ENCODE results near the gene COL6A6. TPM values are rescaled to one million over a fixed set of nuclear protein-coding genes. Genes with fewer than 3 reads are reported as not detected.
"Not testable (repeated sequence)": the region's sequence is repeated elsewhere in the genome, so short reads cannot be mapped to it uniquely, and the experiment has no call there.

The COL6A6 gene
- total and polyA plus RNA-seq, 2 experiments from 2014 or later: 0.23 to 1.0 TPM

GRCh38 chr3:130543322-130543721 lies 26.3 kb downstream of the COL6A6 start:
- no peaks in the 10 kb centered on the region for H3K79me2 ChIP-seq
- no peaks in the 10 kb centered on the region for H3K9me2 ChIP-seq (replicated peaks; ENCODE audit: insufficient read depth)
- H3K27me3 ChIP-seq: no peaks in the 10 kb centered on the region
- WGBS (ENCODE audit: low lambda C conversion rate, missing lambda C conversion rate): 91% methylated on average over 3 of the region's 3 CpGs
- H3K4me2 ChIP-seq: no peak overlapping the region
- H3K36me3 ChIP-seq (replicated peaks; ENCODE audit: insufficient read depth, low read depth): no peaks in the 10 kb centered on the region
- H4K20me1 ChIP-seq (ENCODE audit: insufficient read depth, poor library complexity, severe bottlenecking): no peaks in the 10 kb centered on the region
- no peak overlapping the region for H3K4me3 ChIP-seq
- DNase-seq (ENCODE audit: low spot score): no peak
- no peaks in the 10 kb centered on the region for H3K9me3 ChIP-seq (ENCODE audit: low read depth)
- H3K4me1 ChIP-seq (ENCODE audit: insufficient read depth): peaks cover 2% of the 10 kb centered on the region
- no peak for TF ChIP-seq EZH2 (IDR thresholded peaks at IDR 0.05; ENCODE audit: borderline replicate concordance)
- TF ChIP-seq, protein P1, sequence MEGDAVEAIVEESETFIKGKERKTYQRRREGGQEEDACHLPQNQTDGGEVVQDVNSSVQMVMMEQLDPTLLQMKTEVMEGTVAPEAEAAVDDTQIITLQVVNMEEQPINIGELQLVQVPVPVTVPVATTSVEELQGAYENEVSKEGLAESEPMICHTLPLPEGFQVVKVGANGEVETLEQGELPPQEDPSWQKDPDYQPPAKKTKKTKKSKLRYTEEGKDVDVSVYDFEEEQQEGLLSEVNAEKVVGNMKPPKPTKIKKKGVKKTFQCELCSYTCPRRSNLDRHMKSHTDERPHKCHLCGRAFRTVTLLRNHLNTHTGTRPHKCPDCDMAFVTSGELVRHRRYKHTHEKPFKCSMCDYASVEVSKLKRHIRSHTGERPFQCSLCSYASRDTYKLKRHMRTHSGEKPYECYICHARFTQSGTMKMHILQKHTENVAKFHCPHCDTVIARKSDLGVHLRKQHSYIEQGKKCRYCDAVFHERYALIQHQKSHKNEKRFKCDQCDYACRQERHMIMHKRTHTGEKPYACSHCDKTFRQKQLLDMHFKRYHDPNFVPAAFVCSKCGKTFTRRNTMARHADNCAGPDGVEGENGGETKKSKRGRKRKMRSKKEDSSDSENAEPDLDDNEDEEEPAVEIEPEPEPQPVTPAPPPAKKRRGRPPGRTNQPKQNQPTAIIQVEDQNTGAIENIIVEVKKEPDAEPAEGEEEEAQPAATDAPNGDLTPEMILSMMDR (IDR thresholded peaks at IDR 0.05; ENCODE audit: poor library complexity): no peak
- TF ChIP-seq EZH2phosphoT487 (IDR thresholded peaks at IDR 0.05; ENCODE audit: low read depth, severe bottlenecking, unreplicated experiment): no peak
- H2AFZ ChIP-seq: no peak overlapping the region
- no peak overlapping the region for H3K27ac ChIP-seq

- Histone ChIP-seq H3K4me1 (ENCODE audit: insufficient read depth) (no peaks in the 10 kb centered on the region), H3K27ac (no peak overlapping the region), H3K9me3 (ENCODE audit: low read depth) (no peaks in the 10 kb centered on the region), H4K20me1 (ENCODE audit: insufficient read depth, poor library complexity, severe bottlenecking) (no peaks in the 10 kb centered on the region), H3K4me2 (no peak overlapping the region), H2AFZ (no peak overlapping the region), H3K79me2 (no peaks in the 10 kb centered on the region), H3K4me3 (no peak overlapping the region), H3K36me3 (replicated peaks; ENCODE audit: insufficient read depth, low read depth) (no peaks in the 10 kb centered on the region), H3K9me2 (replicated peaks; ENCODE audit: insufficient read depth) (no peaks in the 10 kb centered on the region), H3K27me3 (no peaks in the 10 kb centered on the region)
- TF ChIP-seq EZH2phosphoT487 (IDR thresholded peaks at IDR 0.05; ENCODE audit: low read depth, severe bottlenecking, unreplicated experiment) (no peak), EZH2 (IDR thresholded peaks at IDR 0.05; ENCODE audit: borderline replicate concordance) (no peak)
- TF ChIP-seq, protein P1 (IDR thresholded peaks at IDR 0.05; ENCODE audit: poor library complexity): no peak
- DNase-seq (ENCODE audit: low spot score): no peak
- 95% methylated on average over 29 of the region's 29 CpGs for WGBS (ENCODE audit: low lambda C conversion rate, missing lambda C conversion rate)
These were observed 30.1 kb downstream of the COL6A6 start for GRCh38 chr3:130546920-130547679.

GRCh38 chr3:130547680-130548065 lies 30.7 kb downstream of the COL6A6 start:
- DNase-seq (ENCODE audit: low spot score): not testable (repeated sequence)
- WGBS (ENCODE audit: low lambda C conversion rate, missing lambda C conversion rate): 83% methylated on average over 9 of the region's 9 CpGs

GRCh38 chr3:130548356-130548755 lies 31.4 kb downstream of the COL6A6 start:
- Histone ChIP-seq H3K4me1 (ENCODE audit: insufficient read depth) (no peaks in the 10 kb centered on the region), H4K20me1 (ENCODE audit: insufficient read depth, poor library complexity, severe bottlenecking) (no peaks in the 10 kb centered on the region), H3K9me3 (ENCODE audit: low read depth) (peaks cover 4% of the 10 kb centered on the region), H3K27ac (peak overlapping the region; percentile 12), H2AFZ (no peak overlapping the region), H3K4me2 (no peak overlapping the region), H3K9me2 (replicated peaks; ENCODE audit: insufficient read depth) (no peaks in the 10 kb centered on the region), H3K27me3 (no peaks in the 10 kb centered on the region), H3K4me3 (no peak overlapping the region), H3K79me2 (no peaks in the 10 kb centered on the region), H3K36me3 (replicated peaks; ENCODE audit: insufficient read depth, low read depth) (no peaks in the 10 kb centered on the region)
- no peak for TF ChIP-seq EZH2 (IDR thresholded peaks at IDR 0.05; ENCODE audit: borderline replicate concordance)
- no peak for TF ChIP-seq EZH2phosphoT487 (IDR thresholded peaks at IDR 0.05; ENCODE audit: low read depth, severe bottlenecking, unreplicated experiment)
- TF ChIP-seq, protein P1 (IDR thresholded peaks at IDR 0.05; ENCODE audit: poor library complexity): no peak
- 35% methylated on average over 1 of the region's 1 CpG for WGBS (ENCODE audit: low lambda C conversion rate, missing lambda C conversion rate)
- peak; percentile 24 for DNase-seq (ENCODE audit: low spot score)

More at GRCh38 chr3:130547680-130548065, 30.7 kb downstream of the COL6A6 start:
- not testable (repeated sequence) for H4K20me1 ChIP-seq (ENCODE audit: insufficient read depth, poor library complexity, severe bottlenecking); H3K27ac ChIP-seq; H3K4me1 ChIP-seq (ENCODE audit: insufficient read depth); H3K4me3 ChIP-seq; H3K9me3 ChIP-seq (ENCODE audit: low read depth); H3K9me2 ChIP-seq (replicated peaks; ENCODE audit: insufficient read depth); H3K36me3 ChIP-seq (replicated peaks; ENCODE audit: insufficient read depth, low read depth); H3K27me3 ChIP-seq; H2AFZ ChIP-seq; H3K79me2 ChIP-seq; H3K4me2 ChIP-seq
